Tibial nerve (tissue), 4 donors: ENCODE data around the gene DDX20. TPM values are rescaled to one million over a fixed set of nuclear protein-coding genes. Genes with fewer than 3 reads are reported as not detected.

ENCODE experiments used
- DNase-seq, 2 donors: peaks; one replicate each; pipeline ENCODE4 v3.0.0-alpha.2; 2019; ENCODE audit warnings: low spot score in 2 of 2
- H3K27ac ChIP-seq, 4 donors: fragments of 200-600 bp; sonication (generic) in 3 of 4; one replicate each; pipeline ENCODE4 v1.5.1; 2017 to 2019; ENCODE audit warnings: mild to moderate bottlenecking in 1 of 4
- H3K27me3 ChIP-seq, 2 donors: fragments of 200-600 bp; sonication (generic) in 1 of 2; one replicate each; pipeline versions ENCODE4 v1.5.1 to v1.6.0; 2017 to 2019
- H3K36me3 ChIP-seq, 3 donors: fragments of 200-600 bp; sonication (generic); one replicate each; pipeline ENCODE4 v1.5.1; 2018 to 2019
- H3K4me1 ChIP-seq, 4 donors: fragments of 200-600 bp; sonication (generic) in 3 of 4; one replicate each; pipeline ENCODE4 v1.5.1; 2017 to 2019
- H3K4me3 ChIP-seq, 4 donors: fragments of 200-600 bp; sonication (generic) in 3 of 4; one replicate each; pipeline ENCODE4 v1.5.1; 2017 to 2019; ENCODE audit warnings: mild to moderate bottlenecking in 1 of 4, moderate library complexity in 1 of 4
- H3K9me3 ChIP-seq, 4 donors: fragments of 200-600 bp; sonication (generic) in 3 of 4; one replicate each; pipeline ENCODE4 v1.5.1; 2017 to 2019
- EP300 ChIP-seq, 2 donors: sonication (generic); formaldehyde crosslinking; IDR thresholded peaks; one replicate each; pipeline ENCODE4 v1.6.1; 2017; ENCODE audit warnings: antibody characterized with exemption in 2 of 2, mild to moderate bottlenecking in 1 of 2
- POLR2A ChIP-seq, 2 donors: fragments of 450-650 bp; IDR thresholded peaks; one replicate each; pipeline ENCODE4 v1.6.1; 2017; ENCODE audit warnings: antibody characterized with exemption in 2 of 2, mild to moderate bottlenecking in 2 of 2, moderate library complexity in 2 of 2
- WGBS, 2 donors: methylation state at CpG; one replicate each; pipeline ENCODE4 v1.1.5; 2018; 5-methylcytosine and 5-hydroxymethylcytosine counted together
- total RNA-seq, 4 donors: library from RNA; depleted of rRNA; stranded (reverse); fragments of >200 nt; gene quantifications; one replicate each; pipeline ENCODE4 v1.1.0, GENCODE V29; 2016
- TF ChIP-seq, protein P1 (sequence below), 5 experiments: fragments of 200-600 bp in 3 of 5; fragments of 450-650 bp in 2 of 5; sonication (generic) in 3 of 5; IDR thresholded peaks; one replicate each; pipeline ENCODE4 v1.5.1; 2016 to 2019; ENCODE audit warnings: antibody characterized with exemption in 5 of 5, mild to moderate bottlenecking in 3 of 5, moderate library complexity in 2 of 5

The DDX20 gene
- total RNA-seq, 4 donors from 2014 or later: 30.8 to 40.5 (median 35.5) TPM

DNA sequence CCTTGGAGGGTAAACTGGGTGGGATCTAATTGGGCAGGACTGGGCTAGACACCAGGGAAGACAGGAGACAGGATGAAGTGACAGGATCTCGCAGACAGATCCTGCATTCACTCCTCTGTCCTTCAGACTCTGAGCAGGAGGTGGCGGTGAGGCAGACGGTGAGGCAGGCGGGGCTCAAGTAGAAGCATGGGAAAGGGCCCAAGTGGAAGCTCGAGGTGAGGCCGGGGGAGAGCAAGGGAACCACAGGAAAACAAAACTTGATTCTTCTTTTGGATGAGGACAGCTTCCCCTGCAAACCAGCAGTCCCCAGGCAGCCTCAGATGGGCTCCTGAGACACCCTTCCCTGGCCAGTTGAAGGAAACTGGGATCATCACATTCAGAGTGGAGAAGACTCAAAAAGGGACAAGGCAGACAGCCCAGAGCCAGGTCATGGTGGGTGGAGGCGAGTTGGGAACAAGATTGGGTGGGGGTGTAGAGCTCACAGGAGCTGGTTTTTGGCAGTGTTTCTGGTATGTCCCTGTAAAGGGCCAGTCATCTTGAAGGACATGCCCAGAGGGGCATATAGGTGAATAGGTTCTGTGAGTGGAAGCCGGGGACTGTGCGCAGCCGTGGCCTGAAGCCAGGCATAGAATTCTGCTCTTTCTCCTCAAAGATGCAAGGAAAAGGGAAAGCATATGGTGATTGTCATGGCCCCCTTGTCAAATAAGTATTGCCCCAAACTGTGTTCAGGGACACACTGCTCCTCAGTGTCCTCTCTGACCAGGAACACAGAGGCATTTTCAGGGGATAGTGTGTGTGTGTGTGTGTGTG is 34.5 kb upstream of the DDX20 start:
- WGBS, 2 donors: 54 to 58% methylated on average over 10 of the region's 10 CpGs
- no peaks in the 10 kb centered on the region for H3K9me3 ChIP-seq
- TF ChIP-seq EP300 (IDR thresholded peaks at IDR 0.05) (no peak), POLR2A (IDR thresholded peaks at IDR 0.05) (no peak)
- TF ChIP-seq, protein P1, sequence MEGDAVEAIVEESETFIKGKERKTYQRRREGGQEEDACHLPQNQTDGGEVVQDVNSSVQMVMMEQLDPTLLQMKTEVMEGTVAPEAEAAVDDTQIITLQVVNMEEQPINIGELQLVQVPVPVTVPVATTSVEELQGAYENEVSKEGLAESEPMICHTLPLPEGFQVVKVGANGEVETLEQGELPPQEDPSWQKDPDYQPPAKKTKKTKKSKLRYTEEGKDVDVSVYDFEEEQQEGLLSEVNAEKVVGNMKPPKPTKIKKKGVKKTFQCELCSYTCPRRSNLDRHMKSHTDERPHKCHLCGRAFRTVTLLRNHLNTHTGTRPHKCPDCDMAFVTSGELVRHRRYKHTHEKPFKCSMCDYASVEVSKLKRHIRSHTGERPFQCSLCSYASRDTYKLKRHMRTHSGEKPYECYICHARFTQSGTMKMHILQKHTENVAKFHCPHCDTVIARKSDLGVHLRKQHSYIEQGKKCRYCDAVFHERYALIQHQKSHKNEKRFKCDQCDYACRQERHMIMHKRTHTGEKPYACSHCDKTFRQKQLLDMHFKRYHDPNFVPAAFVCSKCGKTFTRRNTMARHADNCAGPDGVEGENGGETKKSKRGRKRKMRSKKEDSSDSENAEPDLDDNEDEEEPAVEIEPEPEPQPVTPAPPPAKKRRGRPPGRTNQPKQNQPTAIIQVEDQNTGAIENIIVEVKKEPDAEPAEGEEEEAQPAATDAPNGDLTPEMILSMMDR (IDR thresholded peaks at IDR 0.05): no peak
- H3K4me3 ChIP-seq: no peak overlapping the region
- H3K27ac ChIP-seq: peak overlapping the region in 2 of 4 donors; percentile 45 to 53
- no peaks in the 10 kb centered on the region for H3K27me3 ChIP-seq
- peaks cover 0 to 12% (median 0%) of the 10 kb centered on the region in 3 donors for H3K36me3 ChIP-seq
- no peak for DNase-seq
- peaks cover 0 to 40% (median 11%) of the 10 kb centered on the region in 4 donors for H3K4me1 ChIP-seq

DNA sequence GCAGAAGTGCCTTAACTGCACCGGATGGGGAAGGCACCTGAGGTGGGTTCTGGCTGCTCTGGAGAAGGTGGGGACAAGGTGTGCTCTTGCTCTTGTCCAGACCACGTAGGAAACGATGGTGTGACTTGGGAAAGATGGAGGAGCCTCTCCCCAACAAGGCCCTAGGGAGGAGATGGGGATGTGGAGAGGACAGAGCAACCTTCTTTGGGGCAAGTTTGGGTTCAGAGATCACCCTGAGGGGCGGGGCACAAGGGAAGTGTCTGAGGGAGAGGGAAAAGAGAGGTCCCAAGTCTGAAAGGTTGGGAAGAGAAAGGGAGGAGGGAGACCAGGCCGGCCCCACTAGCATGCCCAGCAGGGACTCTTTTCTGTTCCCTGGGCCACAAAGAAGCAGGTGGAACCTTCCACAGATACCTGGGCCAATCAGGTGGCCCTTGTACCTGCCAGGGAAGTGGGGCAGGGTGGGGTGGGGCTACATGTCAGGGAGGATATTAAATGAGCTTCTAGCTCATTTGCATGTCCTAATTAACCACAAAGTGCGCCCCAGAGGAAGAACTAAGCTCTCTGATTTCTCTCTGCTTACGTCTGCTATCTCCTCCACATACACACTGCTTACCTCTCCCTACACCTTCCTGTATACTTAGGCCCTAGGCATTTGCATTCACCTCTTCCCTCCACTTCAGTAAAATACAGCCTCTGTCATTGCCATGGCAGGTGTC is 32.5 kb upstream of the DDX20 start:
- no peaks in the 10 kb centered on the region for H3K27me3 ChIP-seq
- H3K4me3 ChIP-seq: no peak overlapping the region
- no peaks in the 10 kb centered on the region for H3K9me3 ChIP-seq
- 76 to 85% methylated on average over 7 of the region's 7 CpGs for WGBS, 2 donors
- H3K36me3 ChIP-seq: peaks cover 0 to 15% (median 0%) of the 10 kb centered on the region in 3 donors
- peaks cover 0 to 40% (median 11%) of the 10 kb centered on the region in 4 donors for H3K4me1 ChIP-seq
- DNase-seq: no peak
- TF ChIP-seq POLR2A (IDR thresholded peaks at IDR 0.05): no peak
- TF ChIP-seq, protein P1 (IDR thresholded peaks at IDR 0.05): no peak
- TF ChIP-seq EP300 (IDR thresholded peaks at IDR 0.05): no peak
- H3K27ac ChIP-seq: peak overlapping the region in 1 of 4 donors; percentile 32

DNA sequence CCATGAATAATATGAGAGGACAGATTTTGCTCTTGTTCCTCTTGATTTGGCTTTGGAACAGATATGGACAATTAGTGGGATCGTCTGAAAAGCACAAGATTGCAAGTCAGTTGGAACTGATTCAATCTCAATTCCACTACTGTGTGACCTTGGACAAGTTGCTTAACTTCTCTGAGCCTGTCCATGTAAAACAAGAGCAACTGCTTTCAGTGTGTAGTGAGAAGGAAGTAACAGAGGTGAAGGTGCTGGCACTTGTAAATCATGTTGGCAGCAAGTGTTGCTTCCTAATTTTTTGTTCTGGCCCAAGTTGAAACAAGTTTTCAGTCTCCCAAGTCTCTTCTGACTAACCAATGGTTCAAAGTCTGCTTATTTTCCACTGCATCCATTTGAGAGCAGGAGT is 31.8 kb upstream of the DDX20 start:
- no peak for DNase-seq
- no peak for TF ChIP-seq EP300 (IDR thresholded peaks at IDR 0.05)
- Histone ChIP-seq H3K27ac (no peak overlapping the region), H3K36me3 (peaks cover 0 to 15% (median 0%) of the 10 kb centered on the region in 3 donors), H3K9me3 (no peaks in the 10 kb centered on the region), H3K4me1 (peaks cover 0 to 42% (median 11%) of the 10 kb centered on the region in 4 donors), H3K4me3 (no peak overlapping the region), H3K27me3 (no peaks in the 10 kb centered on the region)
- WGBS, 2 donors: 30% methylated on average over 1 of the region's 1 CpG

DNA sequence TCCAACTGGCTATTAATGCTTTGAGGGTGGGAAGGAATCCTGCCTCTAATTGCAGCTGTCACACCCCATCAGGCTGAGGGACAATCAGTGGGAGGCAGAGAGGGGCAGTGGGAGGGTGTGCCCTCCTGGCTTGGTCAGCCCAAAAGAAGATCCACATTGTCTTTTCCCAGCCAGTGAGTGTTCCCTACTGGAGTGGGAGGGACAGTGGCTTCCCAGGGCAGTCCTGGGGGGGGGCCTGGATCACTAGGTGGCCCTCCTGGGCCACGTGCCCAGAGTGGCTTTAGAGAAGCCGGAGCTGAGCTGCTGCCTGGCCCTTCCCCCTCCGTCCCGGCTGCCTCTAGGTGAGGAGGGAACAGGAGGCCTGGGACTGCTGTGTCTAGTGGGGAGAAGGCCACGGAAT is 30.5 kb upstream of the DDX20 start:
- WGBS, 2 donors: 23 to 42% methylated on average over 5 of the region's 5 CpGs
- peaks cover 0 to 46% (median 15%) of the 10 kb centered on the region in 4 donors for H3K4me1 ChIP-seq
- no peaks in the 10 kb centered on the region for H3K9me3 ChIP-seq
- no peaks in the 10 kb centered on the region for H3K27me3 ChIP-seq
- DNase-seq: no peak
- peak overlapping the region in 2 of 4 donors; percentile 1 to 42 for H3K27ac ChIP-seq
- TF ChIP-seq EP300 (IDR thresholded peaks at IDR 0.05) (no peak), POLR2A (IDR thresholded peaks at IDR 0.05) (no peak)
- TF ChIP-seq, protein P1 (IDR thresholded peaks at IDR 0.05): no peak
- peaks cover 0 to 15% (median 0%) of the 10 kb centered on the region in 3 donors for H3K36me3 ChIP-seq
- H3K4me3 ChIP-seq: no peak overlapping the region

DNA sequence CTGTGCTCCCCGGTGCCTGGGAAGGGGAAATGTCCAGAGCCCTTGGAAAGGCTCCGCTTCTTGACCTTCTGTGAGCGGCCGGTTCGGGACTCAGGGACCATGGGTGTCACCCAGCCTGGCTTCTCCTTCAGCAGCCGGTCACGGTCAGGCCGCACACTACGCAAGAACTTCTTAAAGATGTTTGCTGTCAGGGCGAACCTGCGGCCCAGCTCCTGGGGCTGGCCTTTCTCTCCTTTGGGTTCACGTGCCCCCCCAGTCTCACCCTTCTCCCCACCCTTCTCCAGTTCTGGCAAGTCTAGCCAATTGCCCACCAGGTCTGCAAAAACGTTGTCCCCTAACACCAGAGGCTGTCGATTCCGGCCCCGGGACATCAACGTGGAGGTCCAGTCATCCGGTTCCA is 28.6 kb upstream of the DDX20 start:
- Histone ChIP-seq H3K27ac (peak overlapping the region in 2 of 4 donors; percentile 33 to 85), H3K4me3 (no peak overlapping the region), H3K4me1 (peaks cover 0 to 46% (median 17%) of the 10 kb centered on the region in 4 donors), H3K36me3 (peaks cover 0 to 15% (median 0%) of the 10 kb centered on the region in 3 donors), H3K9me3 (no peaks in the 10 kb centered on the region), H3K27me3 (no peaks in the 10 kb centered on the region)
- TF ChIP-seq, protein P1 (IDR thresholded peaks at IDR 0.05): no peak
- TF ChIP-seq EP300 (IDR thresholded peaks at IDR 0.05) (no peak), POLR2A (IDR thresholded peaks at IDR 0.05) (no peak)
- 79 to 88% methylated on average over 16 to 18 of the region's 18 CpGs for WGBS, 2 donors
- no peak for DNase-seq
